GM21619 (cell line): ENCODE results near the gene UTP20.
A peak's percentile ranks its signal among the peaks of the same experiment; 100 is the strongest.
"Not testable (repeated sequence)": the region's sequence is repeated elsewhere in the genome, so short reads cannot be mapped to it uniquely, and the experiment has no call there.

Source experiments
- ATAC-seq: cut with Tn5 transposase; IDR thresholded peaks from one replicate; pipeline ENCODE4 v1.9.1; 2021; ENCODE audit not compliant: unreplicated experiment

UTP20 gene

DNA sequence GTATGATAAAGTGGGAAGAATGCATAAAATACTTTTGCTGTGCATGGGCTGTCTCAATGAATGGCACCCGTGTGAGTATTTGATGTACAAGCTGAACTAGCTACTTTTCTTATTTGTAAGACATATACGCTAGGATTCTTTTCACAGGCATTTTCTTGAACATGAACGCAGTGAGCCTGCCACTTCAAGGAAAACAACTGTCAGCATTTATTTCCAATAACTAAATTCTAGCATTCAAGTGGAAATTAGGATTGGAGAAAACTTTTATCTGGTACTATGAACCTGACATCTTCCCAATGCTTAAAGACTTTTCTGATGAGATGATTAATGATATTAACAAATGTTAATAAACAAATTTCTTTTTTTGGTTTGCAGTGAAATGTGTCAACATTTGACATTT is 45.7 kb downstream of the UTP20 start:
- ATAC-seq = no peak

- ATAC-seq = no peak
These were observed 47.1 kb downstream of the UTP20 start for GRCh38 chr12:101327051-101327450.

GRCh38 chr12:101327546-101327945 is 47.6 kb downstream of the UTP20 start:
- ATAC-seq = no peak

GRCh38 chr12:101328917-101329316 is 49.0 kb downstream of the UTP20 start:
- no peak for ATAC-seq

GRCh38 chr12:101330631-101331030 is 50.7 kb downstream of the UTP20 start:
- no peak for ATAC-seq

- ATAC-seq = no peak
These were observed 56.5 kb downstream of the UTP20 start for GRCh38 chr12:101336437-101336836.

DNA sequence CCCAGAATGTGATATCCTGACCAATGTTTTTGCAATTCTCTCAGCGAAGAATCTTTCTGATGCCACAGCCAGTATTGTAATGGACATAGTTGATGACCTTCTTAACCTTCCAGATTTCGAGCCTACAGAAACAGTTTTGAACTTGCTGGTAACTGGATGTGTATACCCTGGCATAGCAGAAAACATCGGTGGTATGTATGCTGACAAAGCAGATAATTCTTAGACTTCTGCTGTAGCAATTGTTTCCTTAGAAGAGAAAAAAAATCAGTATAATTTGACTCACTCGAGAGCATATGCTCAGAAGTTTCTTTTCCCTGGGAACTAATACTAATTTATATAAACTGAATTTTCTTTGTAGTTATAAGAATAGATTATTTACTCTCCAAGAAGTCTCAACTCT is 58.2 kb downstream of the UTP20 start:
- no peak for ATAC-seq

DNA sequence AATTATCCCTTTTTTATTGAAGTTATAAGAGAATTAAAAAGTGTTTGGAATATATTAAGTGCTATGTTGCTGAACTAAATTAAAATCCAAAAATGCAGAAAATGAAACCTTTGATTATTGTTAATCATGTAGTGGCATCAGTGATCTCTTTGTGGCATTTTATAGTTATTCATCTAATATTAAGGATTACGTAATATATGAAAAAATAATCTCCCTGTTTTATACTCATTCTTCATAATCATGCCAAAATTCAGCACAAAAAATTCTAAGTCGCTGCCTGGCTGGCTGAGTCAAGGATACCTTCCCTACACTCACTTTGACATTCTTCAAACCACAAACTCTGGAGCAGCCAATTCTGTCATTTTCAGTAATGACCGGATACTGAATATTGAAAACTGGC is 64.0 kb downstream of the UTP20 start:
- ATAC-seq = no peak

DNA sequence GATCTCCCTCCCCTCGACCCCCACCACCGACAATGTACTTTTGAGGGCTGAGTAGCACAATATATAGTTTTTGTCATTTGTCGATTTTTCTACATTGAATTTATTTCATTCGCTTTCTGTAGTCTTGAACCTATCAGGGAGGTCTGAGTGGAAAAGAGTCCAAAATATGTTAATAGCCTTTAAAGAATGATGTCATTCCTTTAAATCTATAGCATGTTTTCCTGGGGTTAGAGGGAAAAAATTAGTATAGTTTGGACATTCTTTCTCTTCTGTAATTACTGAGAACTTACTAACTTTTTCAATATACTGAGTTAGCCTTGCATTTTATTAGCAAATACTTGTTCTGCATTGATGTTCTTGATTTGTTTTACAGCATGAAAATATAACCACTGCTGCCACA is 71.8 kb downstream of the UTP20 start:
- ATAC-seq = no peak

GRCh38 chr12:101356794-101357193 is 76.9 kb downstream of the UTP20 start:
- ATAC-seq = no peak

DNA sequence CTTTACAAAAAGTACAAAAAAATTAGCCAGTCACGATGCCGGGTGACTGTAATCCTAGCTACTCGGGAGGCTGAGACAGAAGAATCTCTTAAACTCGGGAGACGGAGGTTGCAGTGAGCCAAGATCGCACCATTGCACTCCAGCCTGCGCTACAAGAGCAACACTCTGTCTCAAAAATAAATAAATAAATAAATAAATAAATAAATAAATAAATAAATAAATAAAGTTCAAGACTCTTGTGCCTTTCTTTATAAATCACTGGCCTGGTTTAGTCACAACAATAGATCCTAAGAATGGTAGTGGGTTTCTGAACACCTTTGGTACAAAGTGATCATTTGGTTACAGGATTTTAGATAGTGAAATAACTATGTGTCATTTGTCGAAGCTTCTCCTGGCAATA is 81.5 kb downstream of the UTP20 start:
- ATAC-seq = no peak

GRCh38 chr12:101368016-101368415 is 88.1 kb downstream of the UTP20 start:
- no peak for ATAC-seq

DNA sequence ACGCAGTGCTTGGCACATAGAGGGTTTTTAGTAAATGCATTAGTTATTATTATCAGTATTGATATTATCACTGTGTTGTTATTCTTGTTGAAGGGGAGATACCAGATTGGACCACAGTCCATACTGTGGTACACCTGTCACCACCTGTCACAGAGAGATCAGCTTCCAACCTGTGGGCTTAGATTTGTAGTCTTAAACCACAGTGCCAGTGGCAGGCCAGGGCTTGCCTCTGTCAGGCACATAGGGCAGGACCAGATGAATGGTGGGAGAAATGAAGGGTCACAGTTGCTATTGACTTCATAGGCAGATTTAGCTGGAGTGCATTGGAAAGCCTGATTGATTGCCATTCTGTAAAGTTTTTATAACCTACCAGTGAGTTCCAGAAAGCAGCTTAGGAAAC is 92.5 kb downstream of the UTP20 start:
- ATAC-seq = no peak

GRCh38 chr12:101375573-101375972 is 95.7 kb downstream of the UTP20 start:
- ATAC-seq = no peak

- ATAC-seq = no peak
These were observed 99.2 kb downstream of the UTP20 start for GRCh38 chr12:101379149-101379548.

GRCh38 chr12:101391181-101391580 is 111.3 kb downstream of the UTP20 start:
- not testable (repeated sequence) for ATAC-seq

DNA sequence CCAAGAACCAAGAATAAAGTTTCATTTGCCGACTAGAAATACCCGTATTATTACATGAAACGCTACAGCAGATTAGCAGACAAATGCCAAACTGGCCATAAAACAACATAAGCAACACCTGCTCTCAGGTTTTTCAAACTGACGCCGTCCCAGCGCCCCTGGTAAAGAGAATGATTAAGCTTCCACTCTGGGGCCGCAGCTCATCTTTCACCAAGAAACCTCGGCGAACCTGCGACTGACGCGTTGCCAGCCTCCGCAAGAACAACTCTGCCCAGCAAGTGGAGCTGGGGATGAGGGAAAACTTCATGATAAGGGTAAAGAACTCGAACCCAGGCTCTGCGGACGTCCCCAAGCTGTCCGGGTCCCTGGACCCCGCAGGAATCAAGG is 127.1 kb downstream of the UTP20 start:
- ATAC-seq = peak; percentile 32

GRCh38 chr12:101407436-101408345 is 127.8 kb downstream of the UTP20 start, which contains the start of gene ARL1:
TSS of gene ARL1 (minus strand) at chr12:101407772. CDS start at chr12:101407645, 127 bp downstream.
- peak; percentile 83 for ATAC-seq

DNA sequence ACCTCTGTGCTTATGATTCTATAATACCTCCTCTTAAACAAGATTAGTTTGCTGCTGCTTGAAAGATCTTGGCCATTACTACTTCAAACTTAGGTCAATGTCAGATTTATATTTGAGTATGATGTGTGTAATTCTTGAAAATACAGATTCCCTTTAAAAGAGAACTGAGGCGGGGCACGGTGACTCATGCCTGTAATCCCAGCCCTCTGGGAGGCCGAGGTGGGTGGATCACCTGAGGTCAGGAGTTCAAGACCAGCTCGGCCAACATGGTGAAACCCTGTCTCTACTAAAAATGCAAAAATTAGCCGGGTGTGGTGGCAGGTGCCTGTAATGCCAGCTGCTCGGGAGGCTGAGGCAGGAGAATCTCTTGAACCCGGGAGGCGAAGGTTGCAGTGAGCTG is 130.3 kb downstream of the UTP20 start:
- not testable (repeated sequence) for ATAC-seq

DNA sequence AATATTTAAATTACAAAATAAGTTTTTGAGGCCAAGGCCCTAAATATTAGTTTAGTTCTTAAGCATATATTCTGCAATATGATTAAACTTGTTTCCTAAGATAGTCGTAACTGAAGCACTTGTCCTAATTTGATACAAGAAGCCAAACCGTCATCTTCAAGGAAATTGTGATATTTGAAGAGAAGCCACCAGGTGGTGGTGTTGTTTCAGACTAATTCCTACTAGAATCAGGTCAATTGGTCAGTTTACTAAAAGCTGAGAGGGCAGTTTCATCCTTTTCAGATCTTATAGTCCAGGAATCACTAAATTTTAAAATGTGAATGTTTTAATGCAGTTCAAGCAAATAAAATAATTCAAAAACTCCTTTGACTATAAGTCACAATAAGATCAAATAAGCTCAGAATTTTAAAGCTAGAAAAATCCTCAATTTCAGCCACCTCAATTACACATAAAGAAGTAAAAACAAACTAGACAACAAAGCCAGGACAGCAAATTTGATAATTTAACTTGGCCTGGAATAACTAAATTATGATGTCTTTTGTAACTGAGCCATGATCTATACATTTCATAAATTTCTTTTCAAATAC is 134.7 kb downstream of the UTP20 start:
- ATAC-seq = no peak

DNA sequence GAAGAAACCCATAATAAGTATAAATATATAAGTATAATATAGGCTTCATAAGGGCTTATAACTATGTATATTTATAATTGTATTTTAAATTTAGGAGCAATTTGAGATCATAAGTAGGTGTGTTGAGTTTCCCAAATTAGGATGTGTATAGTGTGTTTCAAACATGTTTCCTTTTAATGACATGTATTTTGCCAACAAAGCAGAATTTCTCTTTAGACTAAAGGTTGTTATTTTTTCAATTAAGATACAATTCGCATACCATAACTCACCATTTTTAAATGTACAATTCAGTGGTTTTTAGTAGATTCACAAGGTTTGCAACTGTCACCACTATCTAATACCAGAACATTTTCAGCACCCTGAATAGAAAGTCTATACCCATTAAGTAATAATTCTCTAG is 135.3 kb downstream of the UTP20 start:
- no peak for ATAC-seq

DNA sequence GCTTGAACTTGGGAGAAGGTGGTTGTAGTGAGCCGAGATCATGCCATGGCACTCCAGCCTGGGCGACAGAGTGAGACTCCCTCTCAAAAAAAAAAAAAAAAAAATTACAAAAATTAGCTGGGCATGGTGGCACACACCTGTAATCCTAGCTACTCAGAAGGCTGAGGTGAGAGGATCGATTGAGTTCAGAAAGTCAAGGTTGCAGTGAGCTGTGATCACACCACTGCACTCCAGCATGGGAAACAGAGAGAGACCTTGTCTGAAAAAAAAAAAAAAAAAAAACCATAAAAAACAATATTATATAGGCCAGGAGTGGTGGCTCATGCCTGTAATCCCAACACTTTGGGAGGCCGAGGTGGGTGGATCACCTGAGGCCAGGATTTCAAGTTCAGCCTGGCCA is 142.2 kb downstream of the UTP20 start:
- not testable (repeated sequence) for ATAC-seq
